Glutamatergic neuron (in vitro differentiated cells): Measurements from ENCODE around the gene SHROOM2. TPM values are rescaled to one million over a fixed set of nuclear protein-coding genes. Genes with fewer than 3 reads are reported as not detected.
"Not testable (repeated sequence)": the region's sequence is repeated elsewhere in the genome, so short reads cannot be mapped to it uniquely, and the experiment has no call there.

ENCODE experiments used
- DNase-seq: peaks from one replicate; pipeline ENCODE4 v3.0.0; 2022
- H3K27ac Mint-ChIP-seq: one replicate; pipeline ENCODE4 v1.8.0; 2020; ENCODE audit warnings: mild to moderate bottlenecking, mixed read lengths, inconsistent platforms; ENCODE audit not compliant: unreplicated experiment
- H3K27me3 Mint-ChIP-seq: one replicate; pipeline ENCODE4 v1.8.0; 2020; ENCODE audit warnings: mild to moderate bottlenecking, moderate library complexity, mixed read lengths, inconsistent platforms; ENCODE audit not compliant: unreplicated experiment
- H3K36me3 Mint-ChIP-seq: one replicate; pipeline ENCODE4 v1.8.0; 2020; ENCODE audit warnings: mild to moderate bottlenecking, mixed read lengths, inconsistent platforms; ENCODE audit not compliant: unreplicated experiment
- H3K4me1 Mint-ChIP-seq: one replicate; pipeline ENCODE4 v1.8.0; 2020; ENCODE audit warnings: mild to moderate bottlenecking, low read depth, mixed read lengths, inconsistent platforms; ENCODE audit not compliant: unreplicated experiment
- H3K4me3 Mint-ChIP-seq: one replicate; pipeline ENCODE4 v1.8.0; 2020; ENCODE audit warnings: mild to moderate bottlenecking, mixed read lengths, inconsistent platforms; ENCODE audit not compliant: unreplicated experiment
- H3K9me3 Mint-ChIP-seq: one replicate; pipeline ENCODE4 v1.8.0; 2020; ENCODE audit warnings: mild to moderate bottlenecking, moderate library complexity, mixed read lengths, inconsistent platforms; ENCODE audit not compliant: unreplicated experiment
- CTCF ChIP-seq: fragments of 200-600 bp; sonication (generic); IDR thresholded peaks from one replicate; pipeline ENCODE4 v1.5.0; 2021; ENCODE audit not compliant: partially characterized antibody, unreplicated experiment
- total RNA-seq: library from RNA; stranded (reverse); fragmentation: NEBNext Ultra II Directional; extraction: Animal tissue kit (Norgen Biotek cat#: 25700); gene quantifications from one replicate; pipeline ENCODE4 v1.2.1, GENCODE V29; 2021; ENCODE audit not compliant: unreplicated experiment

The SHROOM2 gene
- total RNA-seq, 1 donor from 2014 or later, result 3.1 TPM

- no peak overlapping the region for H3K27ac Mint-ChIP-seq
- no peaks in the 10 kb centered on the region for H3K36me3 Mint-ChIP-seq
- no peak overlapping the region for H3K4me3 Mint-ChIP-seq
- no peaks in the 10 kb centered on the region for H3K9me3 Mint-ChIP-seq
- no peak for DNase-seq
- no peak for TF ChIP-seq CTCF
- no peaks in the 10 kb centered on the region for H3K4me1 Mint-ChIP-seq
- peaks cover 2% of the 10 kb centered on the region for H3K27me3 Mint-ChIP-seq
Observed at GRCh38 chrX:9856588-9856987, 70.4 kb downstream of the SHROOM2 start.

DNA sequence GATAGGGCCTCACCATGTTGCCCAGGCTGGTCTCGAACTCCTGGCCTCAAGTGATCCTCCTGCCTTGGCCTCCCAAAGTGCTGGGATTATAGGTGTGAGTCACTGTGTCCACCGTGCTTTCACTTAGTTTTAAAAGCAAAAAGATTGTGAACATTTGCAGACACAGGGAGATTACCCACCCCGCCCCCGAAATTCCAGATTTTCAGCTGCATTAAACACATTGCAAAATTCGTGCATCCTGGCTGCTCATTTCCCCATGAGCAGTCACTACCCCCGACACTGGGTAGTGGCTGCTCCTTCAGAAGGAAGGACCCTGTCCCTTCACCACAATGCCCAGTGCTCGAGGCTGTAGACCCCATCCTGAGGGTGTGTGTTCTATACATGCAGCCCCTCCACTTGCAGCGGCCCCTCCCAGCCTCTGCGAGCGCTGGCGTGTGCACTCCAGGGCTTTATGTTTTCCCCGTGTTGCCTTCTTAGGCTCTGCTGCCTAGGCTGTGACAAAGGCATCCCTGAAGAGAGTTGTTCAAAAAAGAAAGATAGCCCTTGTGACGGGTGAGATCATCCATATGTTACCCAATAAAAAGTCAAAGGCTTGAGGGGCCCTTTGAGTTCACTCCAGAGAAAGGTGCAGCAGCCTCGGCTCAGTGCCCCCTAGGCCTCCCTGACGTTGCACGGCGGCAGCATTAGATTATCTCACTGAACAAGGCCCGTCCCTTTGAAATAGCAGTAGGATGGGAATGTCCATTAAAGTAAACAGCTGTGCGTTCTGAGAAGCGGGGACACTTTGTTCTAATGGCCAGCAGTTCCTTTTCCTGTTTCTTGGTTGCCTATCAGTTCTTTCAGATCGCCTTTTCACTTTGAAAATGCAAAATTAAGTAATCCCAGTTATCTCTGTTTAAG is 71.6 kb downstream of the SHROOM2 start:
- H3K36me3 Mint-ChIP-seq, result no peaks in the 10 kb centered on the region
- DNase-seq, result no peak
- peaks cover 2% of the 10 kb centered on the region for H3K27me3 Mint-ChIP-seq
- no peak overlapping the region for H3K27ac Mint-ChIP-seq
- no peak overlapping the region for H3K4me3 Mint-ChIP-seq
- no peaks in the 10 kb centered on the region for H3K9me3 Mint-ChIP-seq
- peaks cover 3% of the 10 kb centered on the region for H3K4me1 Mint-ChIP-seq
- no peak for TF ChIP-seq CTCF

- not testable (repeated sequence) for H3K9me3 Mint-ChIP-seq, H3K27me3 Mint-ChIP-seq, H3K27ac Mint-ChIP-seq, DNase-seq, H3K4me1 Mint-ChIP-seq, H3K4me3 Mint-ChIP-seq, H3K36me3 Mint-ChIP-seq
Observed at GRCh38 chrX:9858684-9859083, 72.5 kb downstream of the SHROOM2 start.

GRCh38 chrX:9859711-9860555 is 73.7 kb downstream of the SHROOM2 start:
- H3K27me3 Mint-ChIP-seq, result peaks cover 2% of the 10 kb centered on the region
- H3K4me1 Mint-ChIP-seq, result peaks cover 3% of the 10 kb centered on the region
- no peaks in the 10 kb centered on the region for H3K36me3 Mint-ChIP-seq
- no peaks in the 10 kb centered on the region for H3K9me3 Mint-ChIP-seq
- no peak for DNase-seq
- H3K4me3 Mint-ChIP-seq, result no peak overlapping the region
- TF ChIP-seq CTCF, result no peak
- H3K27ac Mint-ChIP-seq, result no peak overlapping the region

GRCh38 chrX:9860826-9861225 is 74.6 kb downstream of the SHROOM2 start:
- H3K27ac Mint-ChIP-seq, result no peak overlapping the region
- no peak overlapping the region for H3K4me3 Mint-ChIP-seq
- no peak for DNase-seq
- H3K9me3 Mint-ChIP-seq, result no peaks in the 10 kb centered on the region
- no peak for TF ChIP-seq CTCF
- H3K36me3 Mint-ChIP-seq, result no peaks in the 10 kb centered on the region
- H3K4me1 Mint-ChIP-seq, result peaks cover 3% of the 10 kb centered on the region
- peaks cover 2% of the 10 kb centered on the region for H3K27me3 Mint-ChIP-seq
